Amniotic epithelial cell (primary cell): ENCODE results near the gene ZNF638.

Source experiments
- DNase-seq: peaks from one replicate; pipeline ENCODE4 v3.0.0-alpha.2; 2010; ENCODE audit warnings: low read depth

ZNF638 gene

DNA sequence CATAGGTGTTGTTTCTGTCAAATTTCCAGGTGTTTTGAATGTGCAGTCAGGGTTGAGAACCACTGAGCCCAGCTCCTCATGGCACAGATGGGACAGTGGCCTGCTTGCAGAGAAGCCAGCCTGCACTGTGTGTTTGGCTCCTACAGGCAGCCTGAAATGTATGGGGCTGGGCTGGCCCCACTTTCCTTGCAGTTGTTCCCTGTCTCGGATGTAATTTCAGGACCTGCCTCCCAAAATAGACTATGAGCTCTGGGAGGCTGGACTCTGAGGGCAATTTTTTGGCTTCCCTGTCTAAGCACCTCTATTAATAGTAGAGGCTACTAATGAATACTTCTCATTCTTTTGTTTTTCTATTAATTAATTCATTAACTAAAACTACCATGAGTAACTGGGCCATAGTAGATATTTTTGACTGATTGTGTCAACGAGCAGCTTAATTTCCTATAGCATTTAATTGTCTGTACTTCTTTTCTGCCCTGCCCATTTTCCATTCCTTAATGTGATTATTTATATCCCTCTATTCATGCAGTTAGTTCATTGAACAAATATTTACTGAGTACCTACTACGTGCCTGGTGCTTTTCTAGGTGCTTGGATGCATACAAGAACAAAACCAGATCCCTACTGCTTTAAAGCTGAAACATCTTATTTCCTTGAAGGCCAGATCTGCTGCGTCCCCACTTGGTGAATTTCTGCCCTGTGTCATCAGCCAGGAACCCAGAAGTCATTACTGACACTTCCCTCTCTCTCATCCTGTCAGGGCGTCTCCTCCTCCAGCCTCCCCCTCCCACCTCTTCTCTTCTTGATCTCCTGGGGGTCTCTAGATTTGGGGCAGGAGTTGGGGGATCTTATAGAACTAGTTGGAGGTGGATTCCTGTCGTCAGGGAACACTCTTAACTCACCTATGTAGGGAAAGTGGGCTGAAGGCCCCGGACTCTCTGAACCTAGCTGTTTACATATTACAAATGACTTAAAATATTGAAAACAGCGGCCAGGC lies 138.1 kb downstream of the ZNF638 start:
- DNase-seq: no peak

DNA sequence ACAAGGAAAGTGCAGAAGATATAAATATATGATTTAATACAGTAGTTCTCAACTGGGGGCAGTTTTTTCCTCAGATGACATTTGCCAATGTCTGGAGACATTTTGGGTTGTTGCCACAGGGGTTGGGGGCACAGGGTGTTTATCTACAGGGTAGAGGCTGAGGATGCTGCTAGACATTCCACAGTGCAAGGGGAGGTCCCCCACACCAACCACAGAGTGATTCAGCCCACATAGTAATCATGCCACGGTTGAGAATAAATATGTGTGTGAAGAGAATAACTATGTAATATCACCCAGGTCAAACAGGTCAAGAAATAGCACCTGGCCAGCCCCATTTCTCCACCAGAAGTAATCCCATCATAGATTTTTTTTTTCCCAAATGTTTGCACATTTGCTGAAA lies 139.7 kb downstream of the ZNF638 start:
- peak; percentile 85 for DNase-seq

DNA sequence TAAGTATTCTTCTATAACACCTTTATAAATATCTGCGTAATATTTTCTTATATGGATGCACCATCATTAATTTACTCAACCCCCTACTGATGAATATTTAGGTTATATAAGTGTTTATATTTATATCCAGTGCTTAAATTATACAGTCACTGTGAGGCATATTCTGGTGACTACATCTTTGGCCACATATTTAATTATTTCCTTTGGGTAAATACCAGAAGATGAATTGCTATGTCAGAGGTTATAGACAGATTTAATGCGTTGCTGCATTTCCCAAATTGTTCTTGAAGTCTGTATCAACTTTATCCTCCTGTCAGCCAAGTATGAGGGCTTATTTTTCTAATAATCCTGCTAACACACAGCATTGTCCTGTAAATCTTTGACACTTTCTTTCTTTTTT lies 140.4 kb downstream of the ZNF638 start:
- DNase-seq: no peak

DNA sequence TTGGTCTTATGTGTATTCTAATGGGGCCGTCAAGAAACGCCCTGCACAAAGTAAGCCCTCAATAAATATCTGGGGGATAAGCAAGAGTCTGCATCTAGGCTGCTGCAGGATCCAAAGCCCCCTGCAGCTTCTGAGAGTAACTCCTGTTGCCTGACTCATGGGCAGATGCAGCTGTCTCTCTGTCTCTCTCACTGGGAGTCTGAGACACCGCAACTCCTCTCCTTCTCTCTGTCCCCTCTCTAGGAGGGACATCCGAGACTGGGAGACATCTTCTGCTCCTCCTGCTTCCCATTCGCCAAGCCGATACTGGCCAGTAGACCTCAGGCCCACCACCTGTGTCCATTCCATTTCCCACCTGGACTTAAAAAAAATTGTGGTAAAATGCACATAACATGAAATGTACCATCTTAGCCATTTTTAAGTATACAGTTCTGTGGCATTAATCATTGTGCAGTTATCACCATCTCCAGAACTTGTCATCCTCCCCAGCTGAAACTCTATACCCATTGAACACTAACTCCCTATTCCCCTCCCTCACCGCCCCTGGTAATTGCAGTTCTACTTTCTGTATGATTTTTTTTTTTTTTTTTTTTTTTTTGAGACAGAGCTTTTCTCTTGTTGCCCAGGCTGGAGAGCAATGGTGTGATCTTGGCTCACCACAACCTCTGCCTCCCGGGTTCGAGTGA lies 141.9 kb downstream of the ZNF638 start:
- no peak for DNase-seq

DNA sequence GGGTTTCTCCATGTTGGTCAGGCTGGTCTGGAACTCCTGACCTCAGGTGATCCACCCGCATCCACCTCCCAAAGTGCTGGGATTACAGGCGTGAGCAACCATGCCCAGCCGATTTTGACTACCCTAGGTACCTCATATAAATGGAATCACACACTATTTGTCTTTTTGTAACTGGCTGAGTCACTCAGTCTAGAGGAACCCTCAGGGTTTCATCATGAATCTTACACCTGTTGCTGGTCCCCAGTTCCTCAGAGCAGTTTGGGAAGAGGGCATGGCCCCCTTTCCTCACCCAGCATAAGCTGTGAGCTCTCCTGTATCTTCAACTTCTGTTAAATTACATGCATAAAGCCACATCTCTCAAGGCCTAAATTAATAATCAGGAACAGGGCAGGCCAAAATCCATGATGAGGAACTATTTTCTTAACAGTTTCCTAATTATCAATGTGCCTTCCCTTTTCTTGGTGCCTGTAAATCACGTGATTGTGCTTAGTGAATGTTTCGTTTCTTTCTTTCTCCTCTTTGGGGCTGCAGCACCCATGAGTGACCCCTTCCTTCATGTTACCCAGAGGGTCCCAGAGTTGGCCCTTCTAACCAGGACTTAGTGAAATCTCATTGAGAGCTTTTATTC lies 142.6 kb downstream of the ZNF638 start:
- no peak for DNase-seq

DNA sequence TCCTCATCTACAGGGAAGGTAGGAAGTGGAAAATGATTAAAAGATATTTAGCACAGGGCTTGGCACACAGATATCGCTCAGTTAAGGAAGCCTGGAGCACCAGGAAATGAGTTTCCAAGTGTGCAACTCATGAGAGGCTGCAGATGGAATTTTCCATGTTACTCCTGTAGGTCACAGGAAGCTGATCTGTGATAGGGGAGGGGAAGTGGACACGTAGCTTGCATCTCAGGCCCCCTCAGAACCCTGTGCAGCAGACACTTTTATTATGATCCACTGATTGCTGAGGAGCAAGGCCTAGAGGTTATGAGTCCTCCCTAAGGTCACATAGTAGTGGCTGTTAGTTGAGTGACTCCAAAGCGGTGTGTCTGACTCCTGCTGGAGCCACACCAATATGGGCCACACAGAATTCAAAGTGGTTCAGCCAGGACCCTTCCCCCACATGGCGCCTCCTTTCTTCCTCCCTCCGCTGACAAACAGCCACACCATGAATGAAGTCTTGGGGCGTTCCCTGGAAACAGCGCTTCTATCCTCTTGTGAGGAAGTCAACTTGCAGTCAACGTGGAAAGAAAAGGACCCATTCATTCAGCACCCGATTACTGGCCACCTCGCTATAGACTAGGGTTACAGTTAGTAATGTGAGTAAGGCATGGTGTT lies 143.3 kb downstream of the ZNF638 start:
- DNase-seq: no peak

DNA sequence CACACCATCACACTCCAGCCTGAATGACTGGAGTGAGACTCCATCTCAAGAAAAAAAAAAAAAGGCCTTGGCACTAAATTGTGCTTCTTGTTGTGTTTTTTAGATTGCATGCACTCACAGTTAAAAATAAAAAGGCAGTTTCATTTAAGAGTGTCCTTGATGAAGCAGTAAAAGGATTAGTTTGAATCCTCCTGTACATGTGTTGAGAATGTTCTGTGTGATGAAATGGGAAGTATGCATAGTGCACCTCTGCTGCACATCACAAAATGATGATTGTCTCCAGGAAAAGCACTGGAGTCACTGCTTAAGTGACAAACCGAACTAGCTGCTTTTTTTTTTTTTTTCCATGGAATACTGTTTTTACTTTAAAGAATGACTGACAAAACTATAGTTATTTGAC lies 144.9 kb downstream of the ZNF638 start:
- no peak for DNase-seq

DNA sequence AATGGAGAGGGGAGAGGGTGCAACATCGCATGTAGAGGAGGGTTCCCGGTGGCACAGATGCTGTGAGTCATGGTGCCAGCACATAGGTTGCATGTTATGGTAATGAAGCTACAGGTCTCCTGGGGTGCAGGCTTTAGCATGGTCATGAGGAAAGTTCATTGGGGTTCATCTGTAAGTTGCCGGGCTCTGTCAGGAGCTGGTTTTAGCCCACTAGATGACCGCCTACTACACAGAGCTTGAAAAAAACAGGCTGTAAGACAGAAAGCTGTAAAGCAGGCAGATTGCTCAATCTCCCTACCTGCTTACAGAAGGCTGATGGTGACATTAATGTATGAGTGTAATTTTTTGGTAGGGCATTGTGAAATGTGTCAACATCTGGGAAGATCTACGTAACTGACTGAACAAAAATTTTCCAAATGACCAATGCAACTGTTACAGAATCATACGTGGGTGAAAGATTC lies 145.7 kb downstream of the ZNF638 start:
- peak; percentile 41 for DNase-seq

DNA sequence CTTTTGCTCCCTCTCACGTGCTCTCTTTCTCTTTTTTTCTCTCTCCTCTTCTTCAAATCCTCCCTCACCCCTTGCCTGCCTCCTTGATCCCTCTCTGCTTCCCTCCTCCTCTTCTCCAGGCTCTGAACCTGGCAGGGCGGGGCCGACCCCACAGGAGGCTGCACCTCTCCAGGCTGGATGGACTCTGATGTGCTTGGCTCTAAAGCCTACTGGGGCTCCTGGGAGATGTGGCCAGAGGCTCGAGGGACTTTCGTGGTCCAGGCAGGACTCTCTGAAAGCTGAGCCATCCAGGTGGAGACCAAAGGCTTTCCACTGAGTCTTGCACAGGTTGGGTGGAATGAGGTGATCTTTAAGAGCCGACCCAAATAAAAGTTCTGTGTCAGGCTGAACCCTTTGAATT lies 147.2 kb downstream of the ZNF638 start:
- DNase-seq: no peak

DNA sequence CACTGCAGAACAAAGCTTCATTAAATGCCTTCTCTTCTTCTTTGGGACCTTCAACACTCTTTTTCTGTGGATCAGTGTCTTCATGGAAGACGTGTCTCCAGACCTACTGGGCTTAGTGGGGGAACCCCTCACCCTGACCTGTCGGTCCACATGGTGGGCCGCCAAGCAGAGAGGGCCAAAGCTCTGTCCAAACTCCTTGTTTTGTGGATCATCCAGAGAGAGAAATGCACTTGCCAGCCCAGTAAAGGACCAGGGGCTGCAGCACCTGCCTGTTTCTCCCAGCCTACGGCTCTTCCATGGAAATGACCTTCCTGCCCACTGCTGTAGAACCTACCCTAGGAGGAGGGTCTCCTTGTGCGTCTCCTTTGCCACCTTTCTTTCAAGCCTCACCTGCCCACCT lies 147.7 kb downstream of the ZNF638 start:
- no peak for DNase-seq

DNA sequence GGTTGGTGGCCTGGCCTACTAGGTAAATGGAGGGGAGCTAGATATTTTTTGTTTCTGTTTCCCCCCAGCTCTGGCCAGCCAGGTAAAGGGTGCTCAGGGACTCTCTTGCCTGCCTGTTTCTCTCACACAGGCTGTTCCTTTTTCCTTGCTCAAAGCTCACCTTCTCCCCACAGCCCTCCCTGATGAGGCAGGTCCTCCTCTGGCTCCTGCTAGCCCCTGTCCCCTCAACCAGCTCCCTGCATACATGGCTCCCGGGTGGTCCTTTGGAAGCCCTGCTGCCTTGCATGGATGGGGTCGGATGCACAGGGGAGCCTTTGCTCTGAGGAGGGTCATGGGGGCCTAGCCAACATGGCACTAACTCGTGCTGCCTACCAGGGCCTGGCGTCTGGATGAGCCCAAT lies 149.5 kb downstream of the ZNF638 start:
- DNase-seq: no peak

DNA sequence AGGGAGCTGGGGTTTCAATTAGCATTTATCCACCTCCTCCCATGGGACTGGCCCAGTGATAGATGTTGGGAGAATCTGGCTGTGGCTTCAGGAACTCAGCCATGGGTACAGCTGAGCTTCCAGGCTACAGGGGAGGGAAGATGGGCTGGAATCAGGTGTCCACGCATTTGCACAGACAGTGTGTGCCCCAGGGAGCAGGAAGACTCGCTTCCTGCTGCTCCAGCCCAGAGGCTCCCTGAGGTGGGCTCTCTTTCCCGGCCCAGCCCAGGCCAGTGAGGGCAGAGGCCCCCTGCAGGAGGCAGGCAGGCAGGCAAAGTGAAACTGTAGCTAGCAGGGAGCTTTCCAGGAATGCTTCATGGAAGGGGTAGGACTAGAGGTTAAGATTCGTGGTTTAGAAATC lies 150.5 kb downstream of the ZNF638 start:
- no peak for DNase-seq

DNA sequence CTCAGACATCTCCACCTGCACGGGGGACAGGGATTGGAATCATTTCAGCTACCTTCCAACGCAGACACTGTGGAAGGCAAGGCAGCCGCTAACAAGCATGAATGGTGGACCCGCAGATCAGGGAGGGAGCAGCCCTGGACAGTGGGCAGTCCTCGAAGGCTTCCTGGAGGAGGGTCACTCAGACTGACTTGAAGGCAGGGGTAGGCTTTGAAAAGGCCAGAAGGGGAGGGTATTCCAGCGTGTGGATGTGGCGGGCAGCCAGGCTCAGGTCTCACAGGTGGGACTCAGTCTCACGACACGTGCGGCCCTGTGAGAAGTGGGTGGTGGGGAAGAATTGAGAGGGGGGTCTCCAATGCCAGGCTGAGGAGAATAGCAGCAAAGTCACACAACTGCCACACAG lies 151.7 kb downstream of the ZNF638 start:
- no peak for DNase-seq

DNA sequence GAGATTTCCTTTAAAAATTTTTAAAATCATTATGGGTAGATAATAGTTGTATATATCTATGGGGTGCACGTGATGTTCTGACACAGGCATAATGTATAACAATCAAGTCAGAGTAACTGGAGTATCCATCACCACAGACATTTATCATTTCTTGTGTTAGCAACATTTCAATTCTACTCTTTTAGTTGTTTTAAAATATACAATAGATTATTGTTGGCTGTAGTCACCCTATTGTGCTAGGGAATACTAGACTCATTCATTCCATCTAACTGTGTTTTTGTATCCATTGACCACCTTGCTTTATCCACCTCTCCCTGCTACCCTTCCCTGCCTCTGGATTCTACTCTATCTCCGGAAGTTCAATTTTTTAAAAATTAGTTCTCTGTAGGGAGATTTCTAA lies 152.8 kb downstream of the ZNF638 start:
- DNase-seq: no peak
